Spleen (tissue), 7 donors: ENCODE data around the gene SLC22A9.

Experiments used
- POLR2A ChIP-seq, 3 donors: fragments of 450-650 bp; IDR thresholded peaks; one replicate each; pipeline ENCODE4 v1.5.1; 2017; ENCODE audit warnings: antibody characterized with exemption in 3 of 3, mild to moderate bottlenecking in 1 of 3
- POLR2AphosphoS5 ChIP-seq, 3 donors: sonication (generic); formaldehyde crosslinking; IDR thresholded peaks; one replicate each; pipeline ENCODE4 v1.5.1; 2017; ENCODE audit warnings: antibody characterized with exemption in 3 of 3
- TF ChIP-seq, protein P1 (sequence below), 11 experiments: fragments of 200-600 bp in 7 of 11; fragments of 450-650 bp in 4 of 11; sonication (generic) in 4 of 11; IDR thresholded peaks in 8 of 11; conservative IDR thresholded peaks in 3 of 11; 1 replicate in 7 of 11; 2 replicates in 4 of 11; pipeline versions ENCODE4 v1.4.0 to v1.8.0; 2016 to 2021; ENCODE audit warnings: antibody characterized with exemption in 11 of 11, inconsistent platforms in 4 of 11, mild to moderate bottlenecking in 1 of 11
- donor health status: DM: no; HTN: no; CAD: no; lungs with moderate emphysema.
- donor health status: DM: no; HTN: no; CAD: no.
- donor health status: DM: no; HTN: no; CAD: no.

DNA sequence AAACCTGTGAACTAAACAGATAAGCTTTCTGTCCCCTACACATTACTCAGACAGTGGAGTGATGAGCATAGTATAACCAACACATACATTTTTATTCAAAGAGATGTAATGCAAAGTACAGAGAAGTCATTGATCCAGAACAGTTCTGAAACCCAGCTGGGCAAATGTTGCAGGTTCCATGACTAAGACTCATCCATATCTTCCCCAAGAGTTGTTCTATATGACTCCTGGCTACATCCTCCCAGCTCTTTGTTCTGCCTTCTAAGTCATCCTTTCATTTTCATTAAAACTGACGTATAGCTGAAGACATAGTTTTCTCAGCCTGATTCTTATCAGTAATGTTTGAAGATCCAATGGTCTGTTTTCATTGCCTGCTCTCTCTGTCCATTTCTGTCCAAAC is 74.1 kb downstream of the SLC22A9 start:
- TF ChIP-seq, protein P1, sequence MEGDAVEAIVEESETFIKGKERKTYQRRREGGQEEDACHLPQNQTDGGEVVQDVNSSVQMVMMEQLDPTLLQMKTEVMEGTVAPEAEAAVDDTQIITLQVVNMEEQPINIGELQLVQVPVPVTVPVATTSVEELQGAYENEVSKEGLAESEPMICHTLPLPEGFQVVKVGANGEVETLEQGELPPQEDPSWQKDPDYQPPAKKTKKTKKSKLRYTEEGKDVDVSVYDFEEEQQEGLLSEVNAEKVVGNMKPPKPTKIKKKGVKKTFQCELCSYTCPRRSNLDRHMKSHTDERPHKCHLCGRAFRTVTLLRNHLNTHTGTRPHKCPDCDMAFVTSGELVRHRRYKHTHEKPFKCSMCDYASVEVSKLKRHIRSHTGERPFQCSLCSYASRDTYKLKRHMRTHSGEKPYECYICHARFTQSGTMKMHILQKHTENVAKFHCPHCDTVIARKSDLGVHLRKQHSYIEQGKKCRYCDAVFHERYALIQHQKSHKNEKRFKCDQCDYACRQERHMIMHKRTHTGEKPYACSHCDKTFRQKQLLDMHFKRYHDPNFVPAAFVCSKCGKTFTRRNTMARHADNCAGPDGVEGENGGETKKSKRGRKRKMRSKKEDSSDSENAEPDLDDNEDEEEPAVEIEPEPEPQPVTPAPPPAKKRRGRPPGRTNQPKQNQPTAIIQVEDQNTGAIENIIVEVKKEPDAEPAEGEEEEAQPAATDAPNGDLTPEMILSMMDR (IDR thresholded peaks at IDR 0.05 in 8 of 11, conservative IDR thresholded peaks at IDR 0.05 in 3 of 11), result no peak
- no peak for TF ChIP-seq POLR2AphosphoS5 (IDR thresholded peaks at IDR 0.05)
- TF ChIP-seq POLR2A (IDR thresholded peaks at IDR 0.05), result no peak
